ENCODE data around the gene FARS2.

The FARS2 gene

GRCh38 chr6:5260661-5261544, at the start of gene FARS2, which contains the start of gene LYRM4:
Gene FARS2, plus strand, starts transcription at chr6:5261513.
Gene LYRM4, minus strand, starts transcription at chr6:5260950. Its CDS starts 217 bp downstream, at chr6:5260733.
- Histone ChIP-seq H3K4me2 (peak within 1 kb of the TSS; percentile 86), H3K4me1 (peaks cover 25% of the 10 kb centered on the region), H3K27ac (peak within 1 kb of the TSS; percentile 98), H3K27me3 (no peaks in the 10 kb centered on the region), H4K20me1 (no peaks in the 10 kb centered on the region), H3K4me3 (peak within 1 kb of the TSS; percentile 75), H3K9ac (peak within 1 kb of the TSS; percentile 99), H3K36me3 (peaks cover 19% of the 10 kb centered on the region), H3K9me3 (no peaks in the 10 kb centered on the region)
- no peak for TF ChIP-seq Cebpa-rat (IDR thresholded peaks at IDR 0.05)

DNA sequence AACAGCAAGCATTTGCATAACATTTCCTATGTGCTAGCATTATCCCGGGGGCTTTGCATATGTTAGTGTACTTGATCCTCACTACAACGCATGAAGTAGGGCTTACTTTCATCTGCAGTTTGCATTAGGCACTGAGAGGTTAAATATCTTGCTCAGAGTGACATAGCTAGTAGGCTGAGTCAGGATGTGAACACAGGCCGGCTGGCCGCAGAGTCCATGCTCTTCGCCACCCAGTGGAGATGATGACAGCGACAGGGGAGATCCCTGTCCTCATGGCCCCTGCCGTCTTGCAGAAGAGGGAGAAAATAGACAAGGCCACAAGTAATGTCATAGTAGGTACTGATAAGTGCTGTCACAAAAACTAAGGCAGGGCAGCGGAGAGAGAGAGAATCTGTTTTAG, 47.5 kb upstream of the FARS2 start:
- no peak overlapping the region for H3K27ac ChIP-seq

DNA sequence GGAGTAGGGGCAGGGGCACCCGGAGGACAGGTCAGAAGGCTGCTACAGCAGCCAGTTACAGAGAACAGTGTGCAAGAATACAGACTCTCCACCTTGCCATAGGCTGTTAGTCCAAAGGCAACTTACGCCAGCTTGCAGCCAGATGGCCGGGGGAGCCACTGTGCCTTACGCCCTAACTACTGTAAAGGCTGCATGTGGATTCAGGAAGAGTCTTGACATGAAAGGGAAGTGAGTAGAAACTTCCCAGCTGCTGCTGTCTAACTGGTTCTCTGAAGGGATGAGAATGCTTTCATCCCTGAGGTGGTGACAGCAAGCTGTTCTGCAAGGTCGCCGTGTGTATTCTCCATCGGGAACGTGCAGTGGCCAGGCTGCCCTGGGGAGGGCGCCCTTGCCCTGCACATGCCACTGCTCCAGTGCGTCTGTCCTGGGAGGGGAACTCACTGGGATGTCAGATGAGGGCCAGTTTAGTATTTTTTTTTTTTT, 46.7 kb upstream of the FARS2 start:
- Histone ChIP-seq H3K4me2 (no peak overlapping the region), H3K4me1 (peaks cover 14% of the 10 kb centered on the region), H3K9me3 (no peaks in the 10 kb centered on the region), H3K4me3 (no peak overlapping the region), H3K36me3 (peaks cover 36% of the 10 kb centered on the region), H4K20me1 (no peaks in the 10 kb centered on the region), H3K27me3 (no peaks in the 10 kb centered on the region), H3K27ac (no peak overlapping the region), H3K9ac (no peak overlapping the region)
- TF ChIP-seq Cebpa-rat (IDR thresholded peaks at IDR 0.05), result no peak

More for the DNA sequence above, 47.5 kb upstream of the FARS2 start:
- TF ChIP-seq Cebpa-rat (IDR thresholded peaks at IDR 0.05), result no peak
- Histone ChIP-seq H3K9me3 (no peaks in the 10 kb centered on the region), H3K4me1 (peaks cover 7% of the 10 kb centered on the region; the same call in 1 of the 2 replicates), H3K36me3 (peaks cover 36% of the 10 kb centered on the region), H3K4me3 (no peak overlapping the region), H4K20me1 (no peaks in the 10 kb centered on the region), H3K4me2 (no peak overlapping the region), H3K27me3 (no peaks in the 10 kb centered on the region), H3K9ac (no peak overlapping the region)

DNA sequence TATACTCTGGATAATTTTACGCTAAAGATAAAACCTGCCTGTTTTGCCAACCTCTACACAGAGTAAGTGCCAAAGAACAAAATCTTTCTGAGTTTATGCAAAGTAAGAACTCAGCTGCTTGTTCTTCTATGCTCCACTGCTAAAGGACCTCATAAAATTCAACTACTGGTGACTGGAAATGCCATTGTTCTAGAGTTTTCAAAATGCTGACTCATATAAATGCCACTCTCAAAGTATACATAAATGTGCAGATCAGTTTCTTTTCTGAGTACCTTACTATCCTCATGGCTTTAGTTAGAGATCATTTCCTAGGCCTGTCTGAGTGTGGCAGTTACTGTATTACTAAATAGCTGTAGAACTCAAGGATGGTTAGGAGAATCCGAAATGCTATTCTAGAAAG, 46.2 kb upstream of the FARS2 start:
- Histone ChIP-seq H3K36me3 (peaks cover 36% of the 10 kb centered on the region), H3K4me3 (no peak overlapping the region), H3K9ac (no peak overlapping the region), H3K27ac (no peak overlapping the region), H3K4me2 (no peak overlapping the region), H3K4me1 (peaks cover 20% of the 10 kb centered on the region), H4K20me1 (no peaks in the 10 kb centered on the region), H3K9me3 (no peaks in the 10 kb centered on the region), H3K27me3 (no peaks in the 10 kb centered on the region)
- no peak for TF ChIP-seq Cebpa-rat (IDR thresholded peaks at IDR 0.05)

GRCh38 chr6:5215799-5216198, 45.5 kb upstream of the FARS2 start:
- H3K4me3 ChIP-seq, result no peak overlapping the region
- TF ChIP-seq Cebpa-rat (IDR thresholded peaks at IDR 0.05), result no peak
- H3K27me3 ChIP-seq, result no peaks in the 10 kb centered on the region
- H3K9me3 ChIP-seq, result no peaks in the 10 kb centered on the region
- no peaks in the 10 kb centered on the region for H4K20me1 ChIP-seq
- no peak overlapping the region for H3K4me2 ChIP-seq
- H3K4me1 ChIP-seq, result peaks cover 23% of the 10 kb centered on the region
- H3K36me3 ChIP-seq, result peaks cover 36% of the 10 kb centered on the region
- H3K9ac ChIP-seq, result no peak overlapping the region
- no peak overlapping the region for H3K27ac ChIP-seq

GRCh38 chr6:5217356-5217755, 44.0 kb upstream of the FARS2 start:
- H3K4me3 ChIP-seq, result no peak overlapping the region
- no peak overlapping the region for H3K9ac ChIP-seq
- H4K20me1 ChIP-seq, result no peaks in the 10 kb centered on the region
- peaks cover 23% of the 10 kb centered on the region for H3K4me1 ChIP-seq
- H3K27me3 ChIP-seq, result no peaks in the 10 kb centered on the region
- no peak for TF ChIP-seq Cebpa-rat (IDR thresholded peaks at IDR 0.05)
- H3K4me2 ChIP-seq, result no peak overlapping the region
- H3K9me3 ChIP-seq, result no peaks in the 10 kb centered on the region
- H3K27ac ChIP-seq, result no peak overlapping the region
- H3K36me3 ChIP-seq, result peaks cover 40% of the 10 kb centered on the region

DNA sequence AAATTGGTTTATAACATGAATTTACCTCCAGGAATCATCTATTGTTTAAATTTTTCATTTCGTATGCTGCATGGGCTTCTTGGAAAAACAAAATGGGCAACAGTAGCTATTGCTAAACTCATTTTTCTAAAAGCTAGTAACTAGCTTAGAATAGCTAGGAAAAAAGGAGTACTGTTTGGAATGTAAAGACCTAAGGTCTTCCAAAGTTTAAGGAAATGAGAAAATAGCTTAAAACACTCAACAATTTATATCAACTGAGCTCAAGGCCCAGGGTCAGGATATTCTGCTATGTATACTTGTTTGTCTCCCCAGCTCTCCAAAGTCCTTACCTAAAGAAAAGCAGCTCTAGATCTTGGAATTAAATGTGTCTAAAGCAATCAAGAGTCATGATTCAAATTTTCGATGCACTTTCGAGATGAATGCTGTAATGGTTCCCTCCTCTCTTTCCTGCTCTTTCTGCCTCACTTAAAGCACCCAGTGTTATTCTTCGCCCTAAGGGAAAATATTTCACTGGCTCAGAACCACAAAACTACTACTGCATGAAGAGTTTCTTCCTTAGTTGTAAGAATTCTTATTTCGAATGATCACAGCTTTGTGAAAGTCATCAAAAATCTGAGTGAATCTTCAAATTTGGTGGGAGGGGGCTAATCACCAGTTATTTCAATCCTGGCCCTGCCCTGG, 42.2 kb upstream of the FARS2 start:
- Histone ChIP-seq H3K27ac (no peak overlapping the region), H3K9ac (no peak overlapping the region), H3K9me3 (no peaks in the 10 kb centered on the region), H3K4me2 (peak overlapping the region; percentile 30), H4K20me1 (no peaks in the 10 kb centered on the region), H3K4me3 (no peak overlapping the region), H3K4me1 (peaks cover 21% of the 10 kb centered on the region), H3K36me3 (peaks cover 22% of the 10 kb centered on the region), H3K27me3 (no peaks in the 10 kb centered on the region)
- no peak for TF ChIP-seq Cebpa-rat (IDR thresholded peaks at IDR 0.05)

- Histone ChIP-seq H3K27ac (no peak overlapping the region), H3K9ac (no peak overlapping the region), H3K27me3 (no peaks in the 10 kb centered on the region), H4K20me1 (no peaks in the 10 kb centered on the region), H3K36me3 (peaks cover 11% of the 10 kb centered on the region), H3K9me3 (no peaks in the 10 kb centered on the region), H3K4me1 (peaks cover 16% of the 10 kb centered on the region), H3K4me2 (no peak overlapping the region), H3K4me3 (no peak overlapping the region)
- no peak for TF ChIP-seq Cebpa-rat (IDR thresholded peaks at IDR 0.05)
These were observed 40.9 kb upstream of the FARS2 start for GRCh38 chr6:5220443-5220842.

- no peak overlapping the region for H3K9ac ChIP-seq
- no peaks in the 10 kb centered on the region for H4K20me1 ChIP-seq
- no peak overlapping the region for H3K4me2 ChIP-seq
- H3K36me3 ChIP-seq, result peaks cover 5% of the 10 kb centered on the region
- no peaks in the 10 kb centered on the region for H3K27me3 ChIP-seq
- H3K4me1 ChIP-seq, result peaks cover 16% of the 10 kb centered on the region
- no peak for TF ChIP-seq Cebpa-rat (IDR thresholded peaks at IDR 0.05)
- H3K4me3 ChIP-seq, result no peak overlapping the region
- no peaks in the 10 kb centered on the region for H3K9me3 ChIP-seq
- no peak overlapping the region for H3K27ac ChIP-seq
These were observed 38.0 kb upstream of the FARS2 start for GRCh38 chr6:5223309-5223708.

GRCh38 chr6:5229356-5229755, 32.0 kb upstream of the FARS2 start:
- no peak overlapping the region for H3K4me2 ChIP-seq
- H3K9ac ChIP-seq, result no peak overlapping the region
- no peaks in the 10 kb centered on the region; the same call in 1 of the 2 replicates for H4K20me1 ChIP-seq
- H3K9me3 ChIP-seq, result no peaks in the 10 kb centered on the region
- TF ChIP-seq Cebpa-rat (IDR thresholded peaks at IDR 0.05), result no peak
- no peaks in the 10 kb centered on the region for H3K4me1 ChIP-seq
- H3K27me3 ChIP-seq, result no peaks in the 10 kb centered on the region
- H3K4me3 ChIP-seq, result no peak overlapping the region
- no peak overlapping the region for H3K27ac ChIP-seq
- H3K36me3 ChIP-seq, result no peaks in the 10 kb centered on the region; the same call in 1 of the 2 replicates

Measured in BLaER1 (cell line).